BJ (cell line): ENCODE measurements around the gene PUDP. TPM values are rescaled to one million over a fixed set of nuclear protein-coding genes. Genes with fewer than 3 reads are reported as not detected.
A peak's percentile ranks its signal among the peaks of the same experiment; 100 is the strongest.

ENCODE experiments used
- CTCF ChIA-PET: fragments of 350-600 bp; formaldehyde crosslinking; extraction: SDS; loops from one replicate; lab custom pipeline; 2021; ENCODE audit warnings: antibody characterized with exemption, inconsistent platforms; lab: Yijun Ruan, JAX
- POLR2A ChIA-PET: fragments of 300-600 bp; sonication (Branson Sonifier 250); formaldehyde crosslinking; extraction: SDS; loops from one replicate; lab custom pipeline; 2021; ENCODE audit warnings: antibody characterized with exemption; lab: Charles Lee
- DNase-seq: peaks from one replicate; pipeline ENCODE4 v3.0.0-alpha.2; 2011; ENCODE audit warnings: low read depth
- H3K27me3 ChIP-seq: 2 replicates; pipeline ENCODE4 v1.6.0; 2011; ENCODE audit warnings: low read length; ENCODE audit not compliant: control insufficient read depth, insufficient read depth
- H3K36me3 ChIP-seq: 2 replicates; pipeline ENCODE4 v1.5.1; 2011; ENCODE audit warnings: low read length; ENCODE audit not compliant: control insufficient read depth, insufficient read depth
- H3K4me3 ChIP-seq: 2 replicates; pipeline ENCODE4 v1.5.1; 2011; ENCODE audit warnings: low read depth, mild to moderate bottlenecking, control low read depth, low read length
- CTCF ChIP-seq: IDR thresholded peaks from 2 replicates; pipeline ENCODE4 v1.5.1; 2011; ENCODE audit warnings: low read depth, mild to moderate bottlenecking, control low read depth, inconsistent platforms, low read length, moderate library complexity; ENCODE audit not compliant: insufficient read depth
- polyA plus RNA-seq: library from polyadenylated mRNA; depleted of rRNA; stranded (reverse); fragments of >200 nt; gene quantifications from 2 replicates; pipeline ENCODE4 v1.2.3, GENCODE V29; 2011

Gene PUDP
- polyA plus RNA-seq, 1 experiment, result 17.2 TPM

GRCh38 chrX:7143076-7143475 is 4.9 kb downstream of the PUDP start:
- TF ChIP-seq CTCF, result no peak

DNA sequence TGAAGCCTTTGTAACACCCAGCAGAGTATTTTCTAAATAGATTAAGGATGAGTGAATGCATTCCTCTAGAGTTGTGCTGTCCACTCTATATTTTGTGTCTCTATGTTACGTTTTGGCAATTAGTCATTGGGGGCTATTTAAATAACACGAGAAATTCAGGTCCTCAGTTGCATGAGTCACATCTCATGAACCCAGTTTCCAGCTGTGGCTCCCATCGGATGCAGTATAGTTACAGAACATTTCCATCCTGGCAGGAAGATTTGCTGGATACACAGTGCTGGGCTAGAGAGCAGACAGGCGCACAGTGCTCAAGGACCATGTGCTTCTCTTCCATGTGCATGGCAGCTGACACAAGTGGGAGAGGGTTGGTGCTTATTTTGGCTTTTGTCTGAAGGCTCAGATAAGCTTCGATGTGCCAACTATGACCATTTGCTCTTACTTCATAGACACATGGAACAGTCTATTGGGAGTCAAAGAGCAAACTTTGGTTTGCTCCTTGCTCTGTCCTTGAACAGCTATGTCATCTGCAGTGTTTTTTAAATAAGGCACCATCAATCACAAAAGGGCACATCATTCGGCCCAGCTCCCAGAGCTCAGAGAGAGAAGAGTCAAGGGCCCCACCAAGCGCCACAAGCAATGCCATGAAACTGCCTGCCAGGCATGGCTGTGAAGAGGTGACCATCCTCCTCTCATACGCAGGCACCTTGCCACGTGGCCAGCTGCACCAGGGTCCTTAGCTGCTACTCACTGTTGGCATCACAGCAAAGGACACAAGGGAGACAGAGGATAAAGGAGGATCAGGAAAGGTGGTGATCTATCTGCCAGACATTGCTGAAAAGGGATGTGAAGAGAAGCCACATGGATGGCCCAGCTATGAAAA is 8.5 kb downstream of the PUDP start:
- no peaks in the 10 kb centered on the region for H3K27me3 ChIP-seq
- TF ChIP-seq CTCF, result no peak
- ChIA-PET POLR2A (no interaction called here), CTCF (interaction anchor here (0.8 kb wide), 1 partner anchor 126 kb away, joined by 3 read pairs; no protein-coding TSS in a partner anchor)
- no peak overlapping the region for H3K4me3 ChIP-seq
- H3K36me3 ChIP-seq, result no peaks in the 10 kb centered on the region; the same call in 1 of the 2 replicates
- peak; percentile 51 for DNase-seq

More at GRCh38 chrX:7143076-7143475, 4.9 kb downstream of the PUDP start:
- no peaks in the 10 kb centered on the region for H3K27me3 ChIP-seq
- CTCF ChIA-PET, result no interaction called here
- POLR2A ChIA-PET, result no interaction called here
- DNase-seq, result no peak
- H3K4me3 ChIP-seq, result no peak overlapping the region
- no peaks in the 10 kb centered on the region; the same call in 1 of the 2 replicates for H3K36me3 ChIP-seq

GRCh38 chrX:7134981-7135380 is 13.0 kb downstream of the PUDP start:
- no peaks in the 10 kb centered on the region for H3K36me3 ChIP-seq

DNA sequence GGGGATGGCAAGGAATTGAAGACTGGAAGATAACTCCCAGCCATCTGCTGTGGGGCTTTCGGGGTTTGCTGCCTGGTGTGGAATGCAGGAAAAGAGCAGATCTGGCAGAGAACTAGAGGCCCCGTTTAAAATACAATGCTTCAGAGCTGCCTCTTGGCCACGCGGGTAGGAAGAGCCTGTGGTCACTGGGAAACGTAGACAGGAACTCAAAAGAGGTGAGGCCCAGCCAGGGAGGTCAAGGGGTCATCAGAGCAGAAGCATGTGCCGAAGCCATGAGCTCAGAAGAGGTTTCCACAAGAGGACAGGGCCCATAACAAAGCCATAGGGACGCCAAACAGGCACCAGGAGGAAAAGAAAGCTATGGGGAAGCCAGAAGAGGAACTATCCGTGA is 14.9 kb downstream of the PUDP start:
- Histone ChIP-seq H3K4me3 (no peak overlapping the region), H3K36me3 (no peaks in the 10 kb centered on the region), H3K27me3 (no peaks in the 10 kb centered on the region)
- no peak for TF ChIP-seq CTCF
- ChIA-PET POLR2A (no interaction called here), CTCF (interaction anchor here (0.7 kb wide), 1 partner anchor 573 kb away, joined by 3 read pairs; no protein-coding TSS in a partner anchor)
- no peak for DNase-seq

More at GRCh38 chrX:7134981-7135380, 13.0 kb downstream of the PUDP start:
- no peak for TF ChIP-seq CTCF
- ChIA-PET POLR2A (no interaction called here), CTCF (interaction anchor here (1.7 kb wide), 1 partner anchor 9 kb away, joined by 4 read pairs; no protein-coding TSS in a partner anchor)
- no peak for DNase-seq
- H3K4me3 ChIP-seq, result no peak overlapping the region
- H3K27me3 ChIP-seq, result no peaks in the 10 kb centered on the region

- ChIA-PET POLR2A (interaction anchor here (0.5 kb wide), 1 partner anchor 443 kb away, joined by 3 read pairs; no protein-coding TSS in a partner anchor), CTCF (interaction anchor here (0.7 kb wide), 1 partner anchor 574 kb away, joined by 3 read pairs; no protein-coding TSS in a partner anchor)
- Histone ChIP-seq H3K36me3 (no peaks in the 10 kb centered on the region), H3K27me3 (no peaks in the 10 kb centered on the region), H3K4me3 (no peak overlapping the region)
- peak; percentile 52 for DNase-seq
- peak; percentile 51 for TF ChIP-seq CTCF
Measured at GRCh38 chrX:7132335-7133049, 15.5 kb downstream of the PUDP start.
